ENCODE results near the gene SASH3.

GRCh38 chrX:129800186-129800585 lies 20.4 kb downstream of the SASH3 start:
- TF ChIP-seq SUZ12 (IDR thresholded peaks at IDR 0.05; ENCODE audit: extremely low read depth, insufficient read depth, insufficient read length) (no peak), ZNF274 (IDR thresholded peaks at IDR 0.05; ENCODE audit: low read depth, low read length) (no peak)

All from NT2/D1 (cell line).